ENCODE data around the gene TK2.

TK2 gene

GRCh38 chr16:66544016-66544757, 5.7 kb downstream of the TK2 start:
- no peak for DNase-seq (ENCODE audit: low spot score)

- no peak for DNase-seq (ENCODE audit: low spot score)
Measured at GRCh38 chr16:66543541-66543940, 6.4 kb downstream of the TK2 start.

- DNase-seq (ENCODE audit: low spot score) = no peak
Measured at GRCh38 chr16:66542396-66542795, 7.5 kb downstream of the TK2 start.

- no peak for DNase-seq (ENCODE audit: low spot score)
Measured at GRCh38 chr16:66541388-66542355, 8.2 kb downstream of the TK2 start.

GRCh38 chr16:66539623-66540469, 10.1 kb downstream of the TK2 start:
- DNase-seq (ENCODE audit: low spot score) = peak; percentile 25

GRCh38 chr16:66538910-66539309, 11.0 kb downstream of the TK2 start:
- no peak for DNase-seq (ENCODE audit: low spot score)

GRCh38 chr16:66537236-66537635, 12.7 kb downstream of the TK2 start:
- DNase-seq (ENCODE audit: low spot score) = no peak

- DNase-seq (ENCODE audit: low spot score) = no peak
Measured at GRCh38 chr16:66536525-66536924, 13.4 kb downstream of the TK2 start.

- DNase-seq (ENCODE audit: low spot score) = no peak
Measured at GRCh38 chr16:66534376-66534799, 15.5 kb downstream of the TK2 start.

- DNase-seq (ENCODE audit: low spot score) = no peak
Measured at GRCh38 chr16:66529475-66529874, 20.4 kb downstream of the TK2 start.

- DNase-seq (ENCODE audit: low spot score) = no peak
Measured at GRCh38 chr16:66528294-66528693, 21.6 kb downstream of the TK2 start.

- DNase-seq (ENCODE audit: low spot score) = no peak
Measured at GRCh38 chr16:66525396-66526180, 24.3 kb downstream of the TK2 start.

GRCh38 chr16:66524601-66525164, 25.2 kb downstream of the TK2 start:
- DNase-seq (ENCODE audit: low spot score) = peak; percentile 33

GRCh38 chr16:66523861-66524354, 26.0 kb downstream of the TK2 start:
- peak; percentile 65 for DNase-seq (ENCODE audit: low spot score)

GRCh38 chr16:66522816-66523590, 26.9 kb downstream of the TK2 start:
- no peak for DNase-seq (ENCODE audit: low spot score)

- DNase-seq (ENCODE audit: low spot score) = peak; percentile 94
Measured at GRCh38 chr16:66521951-66522771, 27.8 kb downstream of the TK2 start.

- no peak for DNase-seq (ENCODE audit: low spot score)
Measured at GRCh38 chr16:66521252-66521713, 28.6 kb downstream of the TK2 start.

- no peak for DNase-seq (ENCODE audit: low spot score)
Measured at GRCh38 chr16:66520406-66521170, 29.3 kb downstream of the TK2 start.

All from CD4-positive, alpha-beta T cell treated with Interleukin-15 for 4 hours (primary cell).